Trophoblast cell (in vitro differentiated cells and primary cell): ENCODE results near the gene GLB1L3.

Experiments used
- DNase-seq, 2 donors: peaks; one replicate each; pipeline ENCODE4 v3.0.0-alpha.2; 2016
- H2AFZ ChIP-seq: 2 replicates; pipeline ENCODE4 v1.6.1; 2013; ENCODE audit warnings: low read length, moderate library complexity, mild to moderate bottlenecking; ENCODE audit not compliant: insufficient read depth, poor library complexity
- H2AK5ac ChIP-seq: 2 replicates; pipeline ENCODE4 v1.6.1; 2013; ENCODE audit warnings: mild to moderate bottlenecking, low read length
- H2BK120ac ChIP-seq: 2 replicates; pipeline ENCODE4 v1.6.1; 2013; ENCODE audit warnings: low read length, mild to moderate bottlenecking, moderate library complexity; ENCODE audit not compliant: insufficient read depth, poor library complexity
- H2BK12ac ChIP-seq: 2 replicates; pipeline ENCODE4 v1.6.1; 2013; ENCODE audit warnings: mild to moderate bottlenecking, low read length, moderate library complexity
- H2BK5ac ChIP-seq: 2 replicates; pipeline ENCODE4 v1.6.1; 2013; ENCODE audit warnings: low read length, low read depth, moderate library complexity, mild to moderate bottlenecking; ENCODE audit not compliant: poor library complexity
- H3K14ac ChIP-seq: 2 replicates; pipeline ENCODE4 v1.6.1; 2013; ENCODE audit warnings: mild to moderate bottlenecking, low read length
- H3K18ac ChIP-seq: 2 replicates; pipeline ENCODE4 v1.6.1; 2013; ENCODE audit warnings: mild to moderate bottlenecking, low read length
- H3K23ac ChIP-seq: 2 replicates; pipeline ENCODE4 v1.6.1; 2013; ENCODE audit warnings: low read length
- H3K27ac ChIP-seq: 2 replicates; pipeline ENCODE4 v1.5.1; 2013; ENCODE audit warnings: low read depth, mild to moderate bottlenecking, inconsistent platforms, low read length, moderate library complexity
- H3K27me3 ChIP-seq: 2 replicates; pipeline ENCODE4 v1.6.1; 2013; ENCODE audit warnings: inconsistent platforms, mild to moderate bottlenecking, low read length, moderate library complexity; ENCODE audit not compliant: insufficient read depth
- H3K36me3 ChIP-seq, 2 experiments: 1 replicate in 1 of 2; 2 replicates in 1 of 2; pipeline ENCODE4 v1.6.1; 2013; ENCODE audit warnings: low read length in 2 of 2, mild to moderate bottlenecking in 2 of 2, moderate library complexity in 1 of 2; ENCODE audit not compliant: insufficient read depth in 2 of 2, control insufficient read depth in 1 of 2
- H3K4ac ChIP-seq: 2 replicates; pipeline ENCODE4 v1.6.1; 2013; ENCODE audit warnings: low read depth, mild to moderate bottlenecking, low read length, moderate library complexity
- H3K4me1 ChIP-seq, 2 experiments: 1 replicate in 1 of 2; 2 replicates in 1 of 2; pipeline ENCODE4 v1.6.1; 2013; ENCODE audit warnings: low read length in 2 of 2, mild to moderate bottlenecking in 2 of 2, moderate library complexity in 1 of 2; ENCODE audit not compliant: insufficient read depth in 2 of 2, control insufficient read depth in 1 of 2
- H3K4me2 ChIP-seq: 2 replicates; pipeline ENCODE4 v1.6.1; 2013; ENCODE audit warnings: inconsistent platforms, mild to moderate bottlenecking, low read length, moderate library complexity
- H3K4me3 ChIP-seq: 2 replicates; pipeline ENCODE4 v1.5.1; 2013; ENCODE audit warnings: mild to moderate bottlenecking, low read depth, low read length, inconsistent platforms
- H3K79me1 ChIP-seq: one replicate; pipeline ENCODE4 v1.6.1; 2013; ENCODE audit warnings: low read length
- H3K79me2 ChIP-seq: 2 replicates; pipeline ENCODE4 v1.6.1; 2013; ENCODE audit warnings: low read length, mild to moderate bottlenecking; ENCODE audit not compliant: control insufficient read depth, insufficient read depth, poor library complexity
- H3K9ac ChIP-seq: 2 replicates; pipeline ENCODE4 v1.6.1; 2013; ENCODE audit warnings: mild to moderate bottlenecking, low read length
- H3K9me3 ChIP-seq: 2 replicates; pipeline ENCODE4 v1.6.1; 2013; ENCODE audit warnings: low read depth, mild to moderate bottlenecking, control low read depth, inconsistent platforms, low read length; ENCODE audit not compliant: insufficient read depth
- H4K12ac ChIP-seq: 2 replicates; pipeline ENCODE4 v1.6.1; 2013; ENCODE audit warnings: low read depth, mild to moderate bottlenecking, low read length, moderate library complexity
- H4K8ac ChIP-seq: 2 replicates; pipeline ENCODE4 v1.6.1; 2013; ENCODE audit warnings: low read depth, mild to moderate bottlenecking, low read length, moderate library complexity
- H4K91ac ChIP-seq: one replicate; pipeline ENCODE4 v1.6.1; 2013; ENCODE audit warnings: low read depth, mild to moderate bottlenecking, low read length, moderate library complexity
- WGBS: extraction: QIAGEN DNeasy Blood & Tissue Kit; methylation state at CpG from one replicate; pipeline ENCODE4 v1.1.7; 2013; ENCODE audit warnings: missing lambda C conversion rate; ENCODE audit not compliant: insufficient read length, insufficient coverage; ENCODE audit errors: extremely low coverage; 5-methylcytosine and 5-hydroxymethylcytosine counted together

The GLB1L3 gene

DNA sequence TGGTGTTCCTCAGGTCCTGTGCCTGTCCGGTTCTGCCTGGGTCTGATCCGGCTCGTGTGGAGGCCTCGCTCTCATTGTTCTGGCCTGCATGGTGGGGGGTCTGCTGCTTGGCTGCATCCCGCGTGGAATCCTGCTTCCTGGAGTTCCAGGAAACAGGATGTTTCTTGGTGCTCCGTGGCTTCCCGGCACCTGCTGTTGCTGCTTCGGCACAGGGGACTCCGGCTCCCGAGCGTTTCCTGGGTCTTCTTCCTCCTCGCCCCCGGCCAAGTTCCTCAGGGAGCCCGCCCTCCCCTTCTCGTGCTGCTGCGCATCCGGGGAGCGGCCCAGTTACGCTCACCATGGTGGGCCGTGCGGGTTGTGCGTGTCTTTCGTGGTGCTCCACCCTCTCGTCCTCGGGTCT lies 85.5 kb downstream of the GLB1L3 start:
- Histone ChIP-seq H4K12ac (no peak overlapping the region), H3K27me3 (no peaks in the 10 kb centered on the region), H3K4me1 (no peaks in the 10 kb centered on the region), H4K8ac (no peak overlapping the region), H2AFZ (no peak overlapping the region), H2BK120ac (no peak overlapping the region), H2AK5ac (no peak overlapping the region), H3K4ac (no peak overlapping the region), H2BK5ac (no peak overlapping the region), H3K23ac (no peak overlapping the region), H4K91ac (no peak overlapping the region), H3K79me1 (no peaks in the 10 kb centered on the region), H3K4me3 (no peak overlapping the region), H3K14ac (no peak overlapping the region), H3K27ac (no peak overlapping the region), H3K18ac (no peak overlapping the region), H3K9me3 (peaks cover 1% of the 10 kb centered on the region), H3K4me2 (no peak overlapping the region), H3K36me3 (no peaks in the 10 kb centered on the region), H2BK12ac (no peak overlapping the region), H3K79me2 (no peaks in the 10 kb centered on the region), H3K9ac (no peak overlapping the region)
- no peak for DNase-seq
- no CpG with 5 or more reads among the region's 26 CpGs for WGBS

DNA sequence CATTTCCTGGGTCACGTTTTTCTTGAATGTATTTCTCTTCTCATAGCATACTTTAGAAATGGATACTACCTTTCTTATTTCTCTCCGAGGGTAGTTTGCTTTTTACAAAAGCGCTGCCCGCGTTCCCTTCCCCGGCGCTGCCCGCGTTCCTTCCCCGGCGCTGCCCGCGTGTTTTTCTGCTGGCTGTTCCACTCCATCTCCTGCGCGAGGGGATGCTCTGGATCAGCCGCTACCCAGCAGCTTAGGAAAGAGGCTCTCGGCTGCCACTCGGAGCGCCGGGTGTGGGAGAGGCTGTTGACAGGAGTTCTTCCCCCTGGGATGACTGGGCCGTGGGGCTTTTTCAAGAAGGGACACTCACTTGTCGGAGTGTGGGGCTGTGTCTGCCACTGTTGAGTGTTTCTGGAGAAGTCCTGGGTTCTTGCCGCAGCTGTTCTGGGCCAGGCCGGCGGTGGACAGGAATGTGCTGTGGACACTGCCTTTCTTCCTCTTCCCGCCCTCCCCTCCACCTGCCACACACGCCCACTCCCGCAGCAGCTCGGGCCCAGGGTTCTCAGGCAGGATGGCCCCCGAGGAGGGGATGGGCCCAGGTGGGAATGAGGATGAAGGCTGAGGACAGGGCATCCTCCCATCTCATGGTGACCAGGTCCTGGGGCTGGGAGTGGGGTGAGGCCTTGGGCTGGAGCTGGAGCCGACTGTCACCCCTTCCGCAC lies 86.2 kb downstream of the GLB1L3 start:
- Histone ChIP-seq H3K23ac (no peak overlapping the region), H2BK12ac (no peak overlapping the region), H3K9ac (no peak overlapping the region), H3K4ac (no peak overlapping the region), H3K4me2 (no peak overlapping the region), H2AFZ (no peak overlapping the region), H3K27ac (no peak overlapping the region), H3K9me3 (no peaks in the 10 kb centered on the region), H3K79me2 (no peaks in the 10 kb centered on the region), H3K18ac (no peak overlapping the region), H2BK120ac (no peak overlapping the region), H4K8ac (no peak overlapping the region), H4K12ac (no peak overlapping the region), H2BK5ac (no peak overlapping the region), H4K91ac (no peak overlapping the region), H3K14ac (no peak overlapping the region), H3K79me1 (no peaks in the 10 kb centered on the region), H3K4me1 (no peaks in the 10 kb centered on the region), H3K4me3 (no peak overlapping the region), H2AK5ac (no peak overlapping the region), H3K27me3 (no peaks in the 10 kb centered on the region), H3K36me3 (no peaks in the 10 kb centered on the region)
- DNase-seq, result no peak
- WGBS, result no CpG with 5 or more reads among the region's 32 CpGs

DNA sequence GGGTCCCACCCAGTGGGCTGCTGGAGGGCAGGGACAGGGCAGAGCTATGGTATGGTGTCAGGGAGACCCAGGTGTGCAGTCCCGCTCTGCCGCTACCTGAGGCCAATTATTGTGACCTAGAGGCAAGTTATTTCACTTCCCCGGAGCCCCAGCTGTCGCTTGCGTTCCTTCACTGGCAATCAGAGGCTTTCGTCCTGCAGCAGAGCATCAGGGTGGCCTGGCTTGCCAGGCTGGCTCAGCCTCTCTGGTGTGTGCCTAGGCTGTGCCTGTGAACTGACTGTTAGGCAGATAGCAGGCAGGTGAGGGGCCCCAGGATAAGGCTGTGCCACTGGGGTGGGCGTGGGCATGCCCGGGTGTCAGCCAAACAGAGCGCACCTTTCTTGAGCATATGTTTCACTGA lies 87.0 kb downstream of the GLB1L3 start:
- H3K14ac ChIP-seq, result no peak overlapping the region
- DNase-seq, result no peak
- no peaks in the 10 kb centered on the region for H3K36me3 ChIP-seq
- no peak overlapping the region for H2BK120ac ChIP-seq
- no peaks in the 10 kb centered on the region for H3K79me2 ChIP-seq
- H3K27ac ChIP-seq, result no peak overlapping the region
- H2AK5ac ChIP-seq, result no peak overlapping the region
- no peak overlapping the region for H3K18ac ChIP-seq
- no peak overlapping the region for H2BK5ac ChIP-seq
- no peak overlapping the region for H4K91ac ChIP-seq
- no peak overlapping the region for H3K9ac ChIP-seq
- H3K4me3 ChIP-seq, result no peak overlapping the region
- no peak overlapping the region for H3K23ac ChIP-seq
- H2AFZ ChIP-seq, result no peak overlapping the region
- no peak overlapping the region for H3K4ac ChIP-seq
- H4K12ac ChIP-seq, result no peak overlapping the region
- H3K27me3 ChIP-seq, result no peaks in the 10 kb centered on the region
- H4K8ac ChIP-seq, result no peak overlapping the region
- no peak overlapping the region for H2BK12ac ChIP-seq
- no peak overlapping the region for H3K4me2 ChIP-seq
- H3K4me1 ChIP-seq, result no peaks in the 10 kb centered on the region
- H3K79me1 ChIP-seq, result no peaks in the 10 kb centered on the region
- no peaks in the 10 kb centered on the region for H3K9me3 ChIP-seq
- no CpG with 5 or more reads among the region's 9 CpGs for WGBS

DNA sequence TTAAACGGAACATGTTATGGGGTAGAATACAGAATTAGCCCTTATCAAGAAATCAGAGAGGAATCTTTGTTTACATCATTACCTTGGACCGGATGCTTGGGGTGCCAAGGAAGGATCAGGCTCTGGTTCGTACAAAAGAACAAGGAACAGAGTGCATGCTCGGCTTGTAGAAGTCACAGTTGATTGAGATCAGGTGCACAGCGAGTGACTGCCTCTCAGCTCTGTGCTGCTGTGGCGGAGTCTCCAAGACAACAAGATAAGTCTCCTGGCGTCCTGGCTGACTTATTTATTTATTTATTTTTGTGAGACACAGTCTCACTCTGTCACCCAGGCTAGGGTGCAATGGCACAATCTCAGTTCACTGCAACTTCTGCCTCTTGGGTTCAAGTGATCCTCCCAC lies 87.4 kb downstream of the GLB1L3 start:
- Histone ChIP-seq H3K9me3 (no peaks in the 10 kb centered on the region), H3K4me3 (no peak overlapping the region)
- WGBS, result no CpG with 5 or more reads among the region's 7 CpGs

More for the DNA sequence above, 87.4 kb downstream of the GLB1L3 start:
- H2BK120ac ChIP-seq, result no peak overlapping the region
- H2BK12ac ChIP-seq, result no peak overlapping the region
- no peaks in the 10 kb centered on the region for H3K79me2 ChIP-seq
- no peaks in the 10 kb centered on the region for H3K36me3 ChIP-seq
- no peak overlapping the region for H3K23ac ChIP-seq
- H4K8ac ChIP-seq, result no peak overlapping the region
- H4K91ac ChIP-seq, result no peak overlapping the region
- DNase-seq, result no peak
- no peak overlapping the region for H3K9ac ChIP-seq
- H4K12ac ChIP-seq, result no peak overlapping the region
- H2AK5ac ChIP-seq, result no peak overlapping the region
- no peak overlapping the region for H3K14ac ChIP-seq
- H3K79me1 ChIP-seq, result no peaks in the 10 kb centered on the region
- H3K4me1 ChIP-seq, result no peaks in the 10 kb centered on the region
- H2BK5ac ChIP-seq, result no peak overlapping the region
- H3K27ac ChIP-seq, result no peak overlapping the region
- no peak overlapping the region for H3K18ac ChIP-seq
- no peak overlapping the region for H3K4ac ChIP-seq
- no peaks in the 10 kb centered on the region for H3K27me3 ChIP-seq
- no peak overlapping the region for H3K4me2 ChIP-seq
- H2AFZ ChIP-seq, result no peak overlapping the region
